Measurements from ENCODE around the gene HDDC3. TPM values are rescaled to one million over a fixed set of nuclear protein-coding genes. Genes with fewer than 3 reads are reported as not detected.
"Not testable (repeated sequence)": the region's sequence is repeated elsewhere in the genome, so short reads cannot be mapped to it uniquely, and the experiment has no call there.

HDDC3 gene
- total RNA-seq, 2 donors from 2014 or later = 13.5 to 29.6 TPM

DNA sequence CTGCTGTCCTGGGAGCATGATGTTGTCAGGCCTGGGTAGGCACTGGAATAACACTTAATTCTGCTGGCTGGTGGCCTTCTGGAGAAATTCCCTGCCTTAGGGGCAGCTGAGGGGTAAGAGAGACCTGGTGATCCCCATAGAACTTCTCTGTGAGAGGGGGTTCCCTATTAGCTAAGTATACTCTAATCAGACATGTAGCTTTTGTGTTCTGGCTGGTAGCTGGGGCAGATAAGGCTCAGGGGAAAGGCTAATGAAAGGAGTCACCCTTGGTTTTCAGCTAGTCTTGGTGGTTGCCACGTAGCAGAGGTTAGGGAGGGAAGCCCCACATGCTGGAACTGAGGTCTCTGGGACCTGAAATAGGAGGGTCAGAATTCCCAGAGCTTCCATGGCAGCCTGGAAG lies 952 bp upstream of the HDDC3 start:
- intact Hi-C loops (cut with DNase I) = no loop called here
- Histone ChIP-seq H3K27ac (no peak overlapping the region), H3K4me3 (no peak overlapping the region), H3K9me3 (no peaks in the 10 kb centered on the region), H3K9ac (ENCODE audit: low read depth in 2 of 2, low read length in 2 of 2) (no peak overlapping the region), H3K4me1 (peaks cover 16% of the 10 kb centered on the region), H3K27me3 (no peaks in the 10 kb centered on the region), H3K36me3 (no peaks in the 10 kb centered on the region)
- DNase-seq = no peak
- TF ChIP-seq, protein P1, sequence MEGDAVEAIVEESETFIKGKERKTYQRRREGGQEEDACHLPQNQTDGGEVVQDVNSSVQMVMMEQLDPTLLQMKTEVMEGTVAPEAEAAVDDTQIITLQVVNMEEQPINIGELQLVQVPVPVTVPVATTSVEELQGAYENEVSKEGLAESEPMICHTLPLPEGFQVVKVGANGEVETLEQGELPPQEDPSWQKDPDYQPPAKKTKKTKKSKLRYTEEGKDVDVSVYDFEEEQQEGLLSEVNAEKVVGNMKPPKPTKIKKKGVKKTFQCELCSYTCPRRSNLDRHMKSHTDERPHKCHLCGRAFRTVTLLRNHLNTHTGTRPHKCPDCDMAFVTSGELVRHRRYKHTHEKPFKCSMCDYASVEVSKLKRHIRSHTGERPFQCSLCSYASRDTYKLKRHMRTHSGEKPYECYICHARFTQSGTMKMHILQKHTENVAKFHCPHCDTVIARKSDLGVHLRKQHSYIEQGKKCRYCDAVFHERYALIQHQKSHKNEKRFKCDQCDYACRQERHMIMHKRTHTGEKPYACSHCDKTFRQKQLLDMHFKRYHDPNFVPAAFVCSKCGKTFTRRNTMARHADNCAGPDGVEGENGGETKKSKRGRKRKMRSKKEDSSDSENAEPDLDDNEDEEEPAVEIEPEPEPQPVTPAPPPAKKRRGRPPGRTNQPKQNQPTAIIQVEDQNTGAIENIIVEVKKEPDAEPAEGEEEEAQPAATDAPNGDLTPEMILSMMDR (IDR thresholded peaks at IDR 0.05) = no peak

DNA sequence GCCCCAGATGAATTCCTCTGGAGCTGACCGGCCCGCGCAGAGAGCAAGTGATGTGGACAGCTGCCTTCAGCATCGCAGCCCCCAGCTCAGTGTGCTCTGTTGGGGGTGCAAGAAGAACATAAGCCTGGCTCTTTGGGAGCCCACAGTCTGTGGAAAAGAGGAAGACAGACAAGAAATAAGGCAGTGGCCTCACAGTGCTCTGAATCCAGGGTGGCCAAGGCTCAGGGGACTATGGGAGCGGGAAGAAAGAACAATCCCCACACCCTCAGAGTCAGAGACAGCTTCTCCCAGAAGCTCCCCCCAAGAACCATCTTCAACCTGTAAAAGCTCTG lies 277 bp upstream of the HDDC3 start:
- peak overlapping the region; percentile 80 to 88 for H3K9ac ChIP-seq (ENCODE audit: low read depth in 2 of 2, low read length in 2 of 2)
- H3K9me3 ChIP-seq = no peaks in the 10 kb centered on the region
- no peaks in the 10 kb centered on the region for H3K27me3 ChIP-seq
- no peaks in the 10 kb centered on the region for H3K36me3 ChIP-seq
- peak overlapping the region; percentile 96 for H3K27ac ChIP-seq
- TF ChIP-seq, protein P1 (IDR thresholded peaks at IDR 0.05) = peak; percentile 27
- H3K4me1 ChIP-seq = peaks cover 16% of the 10 kb centered on the region
- intact Hi-C loops (cut with DNase I) = no loop called here
- no peak for DNase-seq
- peak overlapping the region; percentile 57 for H3K4me3 ChIP-seq

DNA sequence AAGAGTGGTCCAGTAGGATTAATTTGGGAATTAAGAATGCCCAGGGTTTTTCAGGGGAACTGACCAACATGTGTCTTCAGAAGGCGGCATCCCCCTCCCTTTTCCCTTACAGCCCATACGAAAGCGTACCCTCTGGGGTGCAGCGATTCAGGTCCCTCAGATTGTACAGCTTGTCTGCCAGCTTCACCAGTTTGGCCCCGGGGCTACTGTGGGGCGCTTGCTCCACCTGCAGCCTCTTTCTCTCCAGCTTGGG lies 848 bp downstream of the HDDC3 start:
- peaks cover 15% of the 10 kb centered on the region for H3K4me1 ChIP-seq
- H3K9ac ChIP-seq (ENCODE audit: low read depth in 2 of 2, low read length in 2 of 2) = peak overlapping the region in 1 of 2 donors; percentile 80
- H3K4me3 ChIP-seq = peak overlapping the region; percentile 57
- H3K27me3 ChIP-seq = no peaks in the 10 kb centered on the region
- no peaks in the 10 kb centered on the region for H3K36me3 ChIP-seq
- TF ChIP-seq, protein P1 (IDR thresholded peaks at IDR 0.05) = peak; percentile 43
- peak overlapping the region; percentile 96 for H3K27ac ChIP-seq
- no peaks in the 10 kb centered on the region for H3K9me3 ChIP-seq
- intact Hi-C loops (cut with DNase I) = no loop called here
- DNase-seq = no peak

DNA sequence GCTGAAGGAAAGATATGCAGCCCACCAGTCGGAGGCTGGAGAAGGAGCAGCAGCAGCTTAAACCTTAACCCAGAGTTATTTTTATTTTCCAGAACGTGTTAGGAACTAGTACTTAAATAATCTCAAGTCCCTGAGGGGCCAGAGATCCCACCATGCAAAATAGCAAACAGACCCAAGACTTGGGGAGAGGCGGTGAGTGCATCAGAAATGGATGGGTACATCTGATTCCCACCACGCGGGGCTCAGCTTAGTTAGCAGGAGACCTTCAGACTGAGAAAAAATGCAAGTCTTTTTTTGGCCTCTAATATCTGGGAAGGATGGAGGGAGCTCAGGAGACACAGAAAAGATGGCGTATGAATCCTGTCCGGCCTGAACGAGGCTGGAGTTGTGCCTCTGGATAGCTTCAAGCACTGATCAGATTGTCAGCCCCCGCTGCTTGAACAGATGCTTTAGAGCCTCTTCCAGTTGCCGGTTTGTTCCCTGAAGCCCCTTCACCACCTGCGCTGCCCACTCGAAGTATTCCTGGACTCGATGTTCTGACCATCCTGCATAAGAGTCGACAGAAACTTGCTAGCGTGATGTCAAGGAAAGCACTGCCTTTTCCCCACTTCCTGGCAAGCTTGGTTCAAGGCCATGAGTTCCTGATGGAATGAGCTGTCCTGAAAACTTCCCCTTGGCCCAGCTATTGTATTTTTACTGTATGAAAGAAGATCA lies 1.3 kb downstream of the HDDC3 start:
- TF ChIP-seq, protein P1 (IDR thresholded peaks at IDR 0.05) = no peak
- Histone ChIP-seq H3K27ac (peak overlapping the region; percentile 96), H3K36me3 (no peaks in the 10 kb centered on the region), H3K4me1 (peaks cover 11% of the 10 kb centered on the region), H3K9ac (ENCODE audit: low read depth in 2 of 2, low read length in 2 of 2) (peak overlapping the region; percentile 80), H3K27me3 (no peaks in the 10 kb centered on the region), H3K4me3 (peak overlapping the region; percentile 57), H3K9me3 (no peaks in the 10 kb centered on the region)
- DNase-seq = peak; percentile 32
- intact Hi-C loops (cut with DNase I) = no loop called here

DNA sequence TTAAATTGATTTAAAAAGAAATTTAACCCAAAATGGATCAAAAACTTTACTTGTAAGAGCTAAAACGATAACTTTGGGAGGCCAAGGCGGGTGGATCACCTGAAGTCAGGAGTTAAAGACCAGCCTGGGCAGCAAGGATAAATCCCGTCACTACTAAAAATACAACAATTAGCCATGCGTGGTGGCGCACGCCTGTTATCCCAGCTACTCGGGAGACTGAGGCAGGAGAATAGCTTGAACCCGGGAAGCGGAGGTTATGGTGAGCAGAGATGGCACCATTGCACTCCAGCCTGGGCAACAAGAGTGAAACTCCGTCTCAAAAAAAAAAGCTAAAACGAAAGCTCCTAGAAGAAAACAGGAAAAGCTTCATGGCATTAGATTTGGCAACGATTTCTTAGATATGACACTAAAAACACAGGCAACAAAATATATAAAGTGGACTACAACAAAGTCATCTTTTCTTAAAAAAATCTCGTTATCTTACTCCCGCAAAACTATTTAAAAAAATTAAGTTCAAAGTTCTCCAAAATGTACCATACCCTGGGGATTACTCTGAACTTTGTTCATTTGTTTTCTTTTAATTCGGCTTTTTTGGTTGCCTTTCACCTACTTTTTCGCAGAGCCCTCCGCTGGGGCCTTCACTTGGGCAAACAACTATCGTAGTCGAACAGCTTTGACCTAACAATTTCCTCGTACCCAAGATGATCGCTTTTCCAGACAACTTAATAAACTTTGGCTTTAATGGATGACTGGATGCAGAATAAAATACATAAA lies 2.9 kb downstream of the HDDC3 start:
- intact Hi-C loops (cut with DNase I) = no loop called here
- Histone ChIP-seq H3K4me3 (peak overlapping the region; percentile 53), H3K36me3 (no peaks in the 10 kb centered on the region), H3K9me3 (no peaks in the 10 kb centered on the region), H3K9ac (ENCODE audit: low read depth in 2 of 2, low read length in 2 of 2) (peak overlapping the region; percentile 80), H3K4me1 (peaks cover 4% of the 10 kb centered on the region), H3K27me3 (no peaks in the 10 kb centered on the region), H3K27ac (peak overlapping the region; percentile 96)
- TF ChIP-seq, protein P1 (IDR thresholded peaks at IDR 0.05) = no peak
- peak; percentile 36 for DNase-seq

DNA sequence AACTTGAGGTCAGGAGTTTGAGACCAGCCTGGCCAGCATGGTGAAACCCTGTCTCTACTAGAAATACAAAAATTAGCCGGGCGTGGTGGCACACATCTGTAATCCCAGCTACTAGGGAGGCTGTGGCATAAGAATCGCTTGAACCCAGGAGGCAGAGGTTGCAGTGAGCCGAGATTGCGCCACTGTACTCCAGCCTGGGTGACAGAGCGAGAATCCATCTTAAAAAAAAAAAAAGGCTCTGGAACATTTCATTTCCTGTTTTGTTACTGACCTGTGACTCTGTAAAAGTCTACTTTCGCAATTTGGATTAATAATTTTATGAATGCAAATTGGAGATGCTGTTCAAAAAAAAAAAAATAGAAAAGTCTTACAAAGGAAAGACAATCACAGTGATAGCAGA lies 4.2 kb downstream of the HDDC3 start:
- not testable (repeated sequence) for DNase-seq

DNA sequence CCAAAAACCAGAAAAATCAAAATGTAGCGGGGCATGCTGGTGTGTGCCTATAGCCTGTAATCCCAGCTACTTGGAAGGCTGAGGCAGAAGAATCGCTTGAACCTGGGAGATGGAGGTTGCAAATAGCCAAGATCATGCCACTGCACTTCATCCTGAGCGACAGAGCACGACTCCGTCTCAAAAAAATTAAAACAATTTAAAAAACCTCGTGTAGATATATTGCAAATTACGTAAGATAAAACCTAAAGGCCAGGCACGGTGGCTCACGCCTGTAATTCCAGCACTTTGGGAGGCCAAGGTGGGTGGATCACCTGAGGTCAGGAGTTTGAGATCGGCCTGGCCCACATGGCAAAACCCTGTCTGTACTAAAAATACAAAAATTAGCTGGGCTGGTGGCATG lies 5.6 kb downstream of the HDDC3 start:
- H3K36me3 ChIP-seq; H3K9ac ChIP-seq (ENCODE audit: low read depth in 2 of 2, low read length in 2 of 2); H3K4me1 ChIP-seq; H3K4me3 ChIP-seq; H3K27ac ChIP-seq; H3K27me3 ChIP-seq; intact Hi-C loops (cut with DNase I); DNase-seq; H3K9me3 ChIP-seq: not testable (repeated sequence)

More for the DNA sequence above, 4.2 kb downstream of the HDDC3 start:
- H3K36me3 ChIP-seq; H3K4me1 ChIP-seq; H3K9ac ChIP-seq (ENCODE audit: low read depth in 2 of 2, low read length in 2 of 2); H3K27ac ChIP-seq; H3K4me3 ChIP-seq; H3K9me3 ChIP-seq; intact Hi-C loops (cut with DNase I); H3K27me3 ChIP-seq: not testable (repeated sequence)
